ENCODE measurements around the gene TNS3. TPM values are rescaled to one million over a fixed set of nuclear protein-coding genes. Genes with fewer than 3 reads are reported as not detected.

The TNS3 gene
- polyA plus RNA-seq, 1 of the 3 experiments (the other 2 are of a cell fraction), result 72.3 TPM

DNA sequence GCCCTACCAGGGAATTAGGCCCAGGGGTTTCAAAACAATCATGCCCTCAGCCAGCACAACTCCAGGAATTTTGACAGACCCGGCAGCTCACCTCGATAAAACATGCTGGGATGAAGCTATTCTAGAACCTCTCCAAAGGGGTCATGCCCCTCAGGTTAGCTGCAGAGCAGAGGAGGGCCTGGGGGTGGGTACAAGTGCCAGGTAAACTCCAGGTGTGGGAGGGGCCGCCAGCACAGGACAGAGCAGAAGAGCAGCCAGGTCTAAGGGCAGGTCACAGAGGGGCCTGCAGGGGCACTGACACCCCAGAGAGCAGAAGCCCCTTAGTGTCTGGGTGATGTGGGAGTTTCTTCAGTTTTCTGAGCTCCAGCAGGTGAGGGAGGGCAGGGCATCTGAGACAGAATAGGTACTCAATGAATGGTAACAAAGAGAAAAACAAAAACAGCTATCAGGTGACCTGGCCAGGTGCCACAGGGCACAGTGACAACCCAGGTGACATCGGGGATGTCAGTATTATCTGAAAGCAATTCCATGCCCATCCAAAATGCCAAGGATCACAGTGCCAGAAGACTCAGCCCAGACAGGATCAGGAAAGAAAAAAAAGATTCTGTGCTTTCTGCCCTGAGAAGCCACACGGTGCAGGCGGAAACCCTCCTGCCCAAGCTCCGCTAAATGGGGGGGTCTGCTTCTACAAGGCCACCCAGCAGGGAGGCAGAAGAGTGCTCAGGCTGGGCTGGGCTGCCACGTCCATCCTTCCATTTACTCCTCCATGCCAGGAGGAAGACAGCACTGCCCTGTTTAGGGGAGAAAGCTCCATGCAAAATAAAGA, 104.5 kb downstream of the TNS3 start:
- H3K4me2 ChIP-seq, result no peak overlapping the region
- H3K79me2 ChIP-seq (ENCODE audit: insufficient read depth), result peaks cover 48% of the 10 kb centered on the region; the same call in 1 of the 2 replicates
- DNase-seq, result no peak
- H4K20me1 ChIP-seq (ENCODE audit: insufficient read depth), result no peaks in the 10 kb centered on the region
- H3K27ac ChIP-seq (ENCODE audit: low read depth in 2 of 2, low read length in 1 of 2), result no peak overlapping the region
- no peak overlapping the region for H3K9ac ChIP-seq
- no peak overlapping the region for H3K4me3 ChIP-seq (ENCODE audit: low read depth in 2 of 2, low read length in 1 of 2)
- ChIA-PET CTCF (interaction anchor here (0.9 to 1.6 kb wide), 7 partner anchors 14 to 342 kb away, joined by 3 to 9 read pairs (median 3); no protein-coding TSS in a partner anchor), POLR2A (no interaction called here)
- peaks cover 4 to 9% of the 10 kb centered on the region in 2 experiments for H3K36me3 ChIP-seq (replicated peaks in 1 of 2; ENCODE audit: control insufficient read depth in 1 of 2, insufficient read depth in 2 of 2, low read length in 1 of 2)
- H3K27me3 ChIP-seq (ENCODE audit: insufficient read depth), result no peaks in the 10 kb centered on the region
- H2AFZ ChIP-seq (ENCODE audit: low read depth), result no peak overlapping the region
- peaks cover 34 to 38% of the 10 kb centered on the region in 2 experiments for H3K4me1 ChIP-seq (ENCODE audit: control insufficient read depth in 1 of 2, insufficient read depth in 2 of 2, low read depth in 1 of 2, low read length in 1 of 2)
- no peaks in the 10 kb centered on the region for H3K9me2 ChIP-seq
- WGBS (ENCODE audit: low lambda C conversion rate), result 89% methylated on average over 8 of the region's 8 CpGs
- peaks cover 13% of the 10 kb centered on the region for H3F3A ChIP-seq (replicated peaks; ENCODE audit: insufficient read depth)
- TF ChIP-seq, protein P1, sequence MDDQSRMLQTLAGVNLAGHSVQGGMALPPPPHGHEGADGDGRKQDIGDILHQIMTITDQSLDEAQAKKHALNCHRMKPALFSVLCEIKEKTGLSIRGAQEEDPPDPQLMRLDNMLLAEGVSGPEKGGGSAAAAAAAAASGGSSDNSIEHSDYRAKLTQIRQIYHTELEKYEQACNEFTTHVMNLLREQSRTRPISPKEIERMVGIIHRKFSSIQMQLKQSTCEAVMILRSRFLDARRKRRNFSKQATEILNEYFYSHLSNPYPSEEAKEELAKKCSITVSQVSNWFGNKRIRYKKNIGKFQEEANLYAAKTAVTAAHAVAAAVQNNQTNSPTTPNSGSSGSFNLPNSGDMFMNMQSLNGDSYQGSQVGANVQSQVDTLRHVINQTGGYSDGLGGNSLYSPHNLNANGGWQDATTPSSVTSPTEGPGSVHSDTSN (IDR thresholded peaks at IDR 0.05), result no peak
- TF ChIP-seq GATA2 (CRISPR knock-in tag; IDR thresholded peaks at IDR 0.05) (no peak), NRF1 (IDR thresholded peaks at IDR 0.05; ENCODE audit: low read depth, low read length) (no peak), JUND (IDR thresholded peaks at IDR 0.05) (no peak), MXI1 (IDR thresholded peaks at IDR 0.05; ENCODE audit: low read depth, low read length) (no peak), FOXJ3 (CRISPR knock-in tag; IDR thresholded peaks at IDR 0.05) (no peak), EZH2phosphoT487 (IDR thresholded peaks at IDR 0.05; ENCODE audit: borderline replicate concordance, low read depth) (no peak), TEAD4 (IDR thresholded peaks at IDR 0.05; ENCODE audit: borderline replicate concordance, insufficient read depth) (no peak), EP300 (IDR thresholded peaks at IDR 0.05; ENCODE audit: borderline replicate concordance in 1 of 2, low read depth in 1 of 2, low read length in 1 of 2) (no peak), RAD21 (IDR thresholded peaks at IDR 0.05; ENCODE audit: low read length) (no peak)
- TF ChIP-seq, protein P2, sequence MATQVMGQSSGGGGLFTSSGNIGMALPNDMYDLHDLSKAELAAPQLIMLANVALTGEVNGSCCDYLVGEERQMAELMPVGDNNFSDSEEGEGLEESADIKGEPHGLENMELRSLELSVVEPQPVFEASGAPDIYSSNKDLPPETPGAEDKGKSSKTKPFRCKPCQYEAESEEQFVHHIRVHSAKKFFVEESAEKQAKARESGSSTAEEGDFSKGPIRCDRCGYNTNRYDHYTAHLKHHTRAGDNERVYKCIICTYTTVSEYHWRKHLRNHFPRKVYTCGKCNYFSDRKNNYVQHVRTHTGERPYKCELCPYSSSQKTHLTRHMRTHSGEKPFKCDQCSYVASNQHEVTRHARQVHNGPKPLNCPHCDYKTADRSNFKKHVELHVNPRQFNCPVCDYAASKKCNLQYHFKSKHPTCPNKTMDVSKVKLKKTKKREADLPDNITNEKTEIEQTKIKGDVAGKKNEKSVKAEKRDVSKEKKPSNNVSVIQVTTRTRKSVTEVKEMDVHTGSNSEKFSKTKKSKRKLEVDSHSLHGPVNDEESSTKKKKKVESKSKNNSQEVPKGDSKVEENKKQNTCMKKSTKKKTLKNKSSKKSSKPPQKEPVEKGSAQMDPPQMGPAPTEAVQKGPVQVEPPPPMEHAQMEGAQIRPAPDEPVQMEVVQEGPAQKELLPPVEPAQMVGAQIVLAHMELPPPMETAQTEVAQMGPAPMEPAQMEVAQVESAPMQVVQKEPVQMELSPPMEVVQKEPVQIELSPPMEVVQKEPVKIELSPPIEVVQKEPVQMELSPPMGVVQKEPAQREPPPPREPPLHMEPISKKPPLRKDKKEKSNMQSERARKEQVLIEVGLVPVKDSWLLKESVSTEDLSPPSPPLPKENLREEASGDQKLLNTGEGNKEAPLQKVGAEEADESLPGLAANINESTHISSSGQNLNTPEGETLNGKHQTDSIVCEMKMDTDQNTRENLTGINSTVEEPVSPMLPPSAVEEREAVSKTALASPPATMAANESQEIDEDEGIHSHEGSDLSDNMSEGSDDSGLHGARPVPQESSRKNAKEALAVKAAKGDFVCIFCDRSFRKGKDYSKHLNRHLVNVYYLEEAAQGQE (IDR thresholded peaks at IDR 0.05; ENCODE audit: low read depth, low read length), result no peak
- TF ChIP-seq, protein P3, sequence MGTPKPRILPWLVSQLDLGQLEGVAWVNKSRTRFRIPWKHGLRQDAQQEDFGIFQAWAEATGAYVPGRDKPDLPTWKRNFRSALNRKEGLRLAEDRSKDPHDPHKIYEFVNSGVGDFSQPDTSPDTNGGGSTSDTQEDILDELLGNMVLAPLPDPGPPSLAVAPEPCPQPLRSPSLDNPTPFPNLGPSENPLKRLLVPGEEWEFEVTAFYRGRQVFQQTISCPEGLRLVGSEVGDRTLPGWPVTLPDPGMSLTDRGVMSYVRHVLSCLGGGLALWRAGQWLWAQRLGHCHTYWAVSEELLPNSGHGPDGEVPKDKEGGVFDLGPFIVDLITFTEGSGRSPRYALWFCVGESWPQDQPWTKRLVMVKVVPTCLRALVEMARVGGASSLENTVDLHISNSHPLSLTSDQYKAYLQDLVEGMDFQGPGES (IDR thresholded peaks at IDR 0.05; ENCODE audit: low read depth, low read length), result no peak
- TF ChIP-seq, protein P4, sequence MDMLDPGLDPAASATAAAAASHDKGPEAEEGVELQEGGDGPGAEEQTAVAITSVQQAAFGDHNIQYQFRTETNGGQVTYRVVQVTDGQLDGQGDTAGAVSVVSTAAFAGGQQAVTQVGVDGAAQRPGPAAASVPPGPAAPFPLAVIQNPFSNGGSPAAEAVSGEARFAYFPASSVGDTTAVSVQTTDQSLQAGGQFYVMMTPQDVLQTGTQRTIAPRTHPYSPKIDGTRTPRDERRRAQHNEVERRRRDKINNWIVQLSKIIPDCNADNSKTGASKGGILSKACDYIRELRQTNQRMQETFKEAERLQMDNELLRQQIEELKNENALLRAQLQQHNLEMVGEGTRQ (IDR thresholded peaks at IDR 0.05; ENCODE audit: borderline replicate concordance, low read depth, low read length), result no peak
- TF ChIP-seq, protein P5, sequence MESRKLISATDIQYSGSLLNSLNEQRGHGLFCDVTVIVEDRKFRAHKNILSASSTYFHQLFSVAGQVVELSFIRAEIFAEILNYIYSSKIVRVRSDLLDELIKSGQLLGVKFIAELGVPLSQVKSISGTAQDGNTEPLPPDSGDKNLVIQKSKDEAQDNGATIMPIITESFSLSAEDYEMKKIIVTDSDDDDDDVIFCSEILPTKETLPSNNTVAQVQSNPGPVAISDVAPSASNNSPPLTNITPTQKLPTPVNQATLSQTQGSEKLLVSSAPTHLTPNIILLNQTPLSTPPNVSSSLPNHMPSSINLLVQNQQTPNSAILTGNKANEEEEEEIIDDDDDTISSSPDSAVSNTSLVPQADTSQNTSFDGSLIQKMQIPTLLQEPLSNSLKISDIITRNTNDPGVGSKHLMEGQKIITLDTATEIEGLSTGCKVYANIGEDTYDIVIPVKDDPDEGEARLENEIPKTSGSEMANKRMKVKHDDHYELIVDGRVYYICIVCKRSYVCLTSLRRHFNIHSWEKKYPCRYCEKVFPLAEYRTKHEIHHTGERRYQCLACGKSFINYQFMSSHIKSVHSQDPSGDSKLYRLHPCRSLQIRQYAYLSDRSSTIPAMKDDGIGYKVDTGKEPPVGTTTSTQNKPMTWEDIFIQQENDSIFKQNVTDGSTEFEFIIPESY (IDR thresholded peaks at IDR 0.05; ENCODE audit: borderline replicate concordance, low read depth), result no peak
- no peaks in the 10 kb centered on the region for H3K9me3 ChIP-seq

All from SK-N-SH (cell line).